Astrocyte of the cerebellum (primary cell): ENCODE results near the gene CYP4F11.
"Not testable (repeated sequence)": the region's sequence is repeated elsewhere in the genome, so short reads cannot be mapped to it uniquely, and the experiment has no call there.

Experiments
- DNase-seq: peaks from one replicate; pipeline ENCODE4 v3.0.0-alpha.2; 2011; ENCODE audit warnings: low read depth
- H3K4me3 ChIP-seq: 2 replicates; pipeline ENCODE4 v1.5.1; 2011; ENCODE audit warnings: mild to moderate bottlenecking, low read depth, low read length, moderate library complexity
- CTCF ChIP-seq: IDR thresholded peaks from 2 replicates; pipeline ENCODE4 v1.5.1; 2012; ENCODE audit warnings: low read length, low read depth, moderate library complexity, mild to moderate bottlenecking; ENCODE audit errors: missing control alignments
- in situ Hi-C: cut with HindIII; loops from 2 replicates; pipeline ENCODE4 v1.10.0; 2017; ENCODE audit warnings: low sequenced_read_pairs

Gene CYP4F11

GRCh38 chr19:15934332-15935078 lies at the start of gene CYP4F11:
Gene CYP4F11 (minus strand): TSS chr19:15934529. CDS start chr19:15934408, 121 bp downstream.
- no peak for TF ChIP-seq CTCF
- in situ Hi-C loops, result no loop called here
- DNase-seq, result no peak
- no peak within 1 kb of the TSS for H3K4me3 ChIP-seq

GRCh38 chr19:15979293-15979692 lies 45.0 kb upstream of the CYP4F11 start:
- in situ Hi-C loops, result no loop called here
- H3K4me3 ChIP-seq, result no peak overlapping the region
- TF ChIP-seq CTCF, result no peak
- DNase-seq, result no peak

GRCh38 chr19:15977690-15978089 lies 43.4 kb upstream of the CYP4F11 start:
- in situ Hi-C loops, result no loop called here
- DNase-seq, result no peak
- TF ChIP-seq CTCF, result no peak
- H3K4me3 ChIP-seq, result no peak overlapping the region

- no peak for TF ChIP-seq CTCF
- no peak for DNase-seq
- H3K4me3 ChIP-seq, result no peak overlapping the region
- in situ Hi-C loops, result no loop called here
Observed at GRCh38 chr19:15976836-15977689, 42.7 kb upstream of the CYP4F11 start.

GRCh38 chr19:15974856-15975255 lies 40.5 kb upstream of the CYP4F11 start:
- no peak overlapping the region for H3K4me3 ChIP-seq
- DNase-seq, result no peak
- TF ChIP-seq CTCF, result no peak
- in situ Hi-C loops, result no loop called here

GRCh38 chr19:15972043-15972442 lies 37.7 kb upstream of the CYP4F11 start:
- H3K4me3 ChIP-seq, in situ Hi-C loops, DNase-seq: not testable (repeated sequence)
